ENCODE data around the gene CNOT9. TPM values are rescaled to one million over a fixed set of nuclear protein-coding genes. Genes with fewer than 3 reads are reported as not detected.

Gene CNOT9
- total RNA-seq, 2 donors from 2014 or later, result 20.3 to 26.2 TPM

DNA sequence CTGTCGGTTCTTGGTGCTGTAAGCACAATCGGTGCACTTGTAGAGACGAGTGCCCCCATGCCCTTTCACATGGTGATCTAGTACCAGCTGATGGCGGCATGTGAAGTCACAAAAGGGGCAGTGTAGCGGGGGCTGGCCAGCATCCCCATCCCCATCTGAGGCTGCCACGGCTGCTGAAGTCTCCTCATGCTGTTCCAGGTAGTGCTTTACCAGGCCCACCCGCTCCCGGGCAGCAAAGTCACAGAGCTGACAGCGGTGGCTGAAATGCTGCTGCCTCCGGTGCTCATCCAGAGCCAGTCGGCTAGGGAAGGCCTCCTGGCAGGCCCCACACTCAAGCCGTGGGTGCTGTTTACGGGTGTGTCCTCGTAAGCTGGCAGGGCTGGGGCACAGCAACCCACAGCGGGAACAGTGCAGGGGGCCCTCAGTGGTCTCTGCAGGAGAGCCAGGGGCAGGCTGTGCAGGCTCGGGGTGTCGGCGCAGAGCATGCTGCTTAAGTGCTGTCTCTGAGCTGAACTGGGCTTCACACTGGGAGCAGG lies 73.5 kb downstream of the CNOT9 start:
- no peaks in the 10 kb centered on the region for H3K9me3 ChIP-seq
- H3K36me3 ChIP-seq, result peaks cover 83% of the 10 kb centered on the region
- no peaks in the 10 kb centered on the region for H3K27me3 ChIP-seq
- no peaks in the 10 kb centered on the region for H3K4me1 ChIP-seq
- no peak overlapping the region for H3K27ac ChIP-seq
- no peak for DNase-seq (ENCODE audit: low spot score)
- no peak overlapping the region for H3K4me3 ChIP-seq
- TF ChIP-seq CTCF (IDR thresholded peaks at IDR 0.05), result no peak

- no peaks in the 10 kb centered on the region for H3K27me3 ChIP-seq
- H3K4me3 ChIP-seq, result no peak overlapping the region
- H3K36me3 ChIP-seq, result peaks cover 82% of the 10 kb centered on the region
- H3K9me3 ChIP-seq, result no peaks in the 10 kb centered on the region
- no peak for DNase-seq (ENCODE audit: low spot score)
- H3K27ac ChIP-seq, result no peak overlapping the region
- TF ChIP-seq CTCF (IDR thresholded peaks at IDR 0.05), result no peak
- H3K4me1 ChIP-seq, result no peaks in the 10 kb centered on the region
Observed at GRCh38 chr2:218642786-218643185, 74.1 kb downstream of the CNOT9 start.

DNA sequence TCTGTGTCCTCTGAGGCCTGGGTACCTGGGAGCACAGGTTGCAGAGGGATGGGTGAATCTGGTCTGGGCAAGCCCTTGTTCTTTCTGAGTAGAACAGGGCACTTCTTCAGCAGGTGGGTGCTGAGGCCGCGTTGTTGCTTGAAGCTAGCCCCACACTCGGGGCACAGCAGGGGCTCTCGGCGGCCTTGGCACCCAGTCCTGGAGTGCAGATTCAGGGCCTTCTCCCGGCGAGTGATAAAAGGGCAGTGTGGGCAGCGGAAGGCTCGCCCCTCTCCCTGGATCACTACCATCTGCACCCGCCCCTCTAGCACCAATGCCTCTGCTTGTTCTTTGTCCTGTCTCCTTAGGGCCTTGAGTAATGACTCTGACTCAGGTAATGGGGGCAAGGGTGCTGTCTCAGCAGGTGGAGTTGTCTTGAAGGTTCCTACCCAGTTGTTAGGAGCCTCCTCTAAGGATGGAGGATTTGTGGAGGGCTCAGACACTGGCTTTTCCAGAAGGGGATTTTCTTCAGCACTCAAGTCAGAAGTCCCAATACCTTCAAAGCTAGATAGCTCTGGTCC lies 75.2 kb downstream of the CNOT9 start:
- Histone ChIP-seq H3K4me3 (no peak overlapping the region), H3K27ac (no peak overlapping the region), H3K36me3 (peaks cover 82% of the 10 kb centered on the region), H3K27me3 (no peaks in the 10 kb centered on the region), H3K9me3 (no peaks in the 10 kb centered on the region), H3K4me1 (no peaks in the 10 kb centered on the region)
- TF ChIP-seq CTCF (IDR thresholded peaks at IDR 0.05), result no peak
- no peak for DNase-seq (ENCODE audit: low spot score)

GRCh38 chr2:218644721-218645120 lies 76.1 kb downstream of the CNOT9 start:
- no peak overlapping the region for H3K4me3 ChIP-seq
- TF ChIP-seq CTCF (IDR thresholded peaks at IDR 0.05), result no peak
- H3K4me1 ChIP-seq, result no peaks in the 10 kb centered on the region
- DNase-seq (ENCODE audit: low spot score), result no peak
- H3K36me3 ChIP-seq, result peaks cover 82% of the 10 kb centered on the region
- H3K27me3 ChIP-seq, result no peaks in the 10 kb centered on the region
- no peaks in the 10 kb centered on the region for H3K9me3 ChIP-seq
- H3K27ac ChIP-seq, result no peak overlapping the region

- no peaks in the 10 kb centered on the region for H3K4me1 ChIP-seq
- no peak overlapping the region for H3K27ac ChIP-seq
- peaks cover 82% of the 10 kb centered on the region for H3K36me3 ChIP-seq
- DNase-seq (ENCODE audit: low spot score), result no peak
- TF ChIP-seq CTCF (IDR thresholded peaks at IDR 0.05), result no peak
- H3K27me3 ChIP-seq, result no peaks in the 10 kb centered on the region
- no peak overlapping the region for H3K4me3 ChIP-seq
- H3K9me3 ChIP-seq, result no peaks in the 10 kb centered on the region
Observed at GRCh38 chr2:218645126-218645525, 76.5 kb downstream of the CNOT9 start.

Other genes starting within 250 kb of the CNOT9 start
- not detected for gene CATIP, start 212.0 kb upstream of the CNOT9 start, total RNA-seq
- 10 to 100 TPM in 1 of 2 donors, 1 to 10 TPM in 1; 8.7 to 22.1 TPM for gene SLC11A1, start 186.6 kb upstream of the CNOT9 start, total RNA-seq
- gene CTDSP1, start 169.0 kb upstream of the CNOT9 start, total RNA-seq, result 10 to 100 TPM; 54.2 to 99.5 TPM
- gene VIL1, start 149.7 kb upstream of the CNOT9 start, total RNA-seq, result not detected
- gene USP37, start 488 bp upstream of the CNOT9 start, total RNA-seq, result 1 to 10 TPM; 5.2 to 5.3 TPM
- under 1 TPM; 0.51 to 0.70 TPM for gene PLCD4, start 39.1 kb downstream of the CNOT9 start, total RNA-seq
- gene ZNF142, start 90.8 kb downstream of the CNOT9 start, total RNA-seq, result 10 to 100 TPM; 13.6 to 17.9 TPM
- gene BCS1L, start 90.8 kb downstream of the CNOT9 start, total RNA-seq, result 10 to 100 TPM; 16.8 to 21.2 TPM
- gene RNF25, start 103.2 kb downstream of the CNOT9 start, total RNA-seq, result 10 to 100 TPM; 13.9 to 18.2 TPM
- gene STK36, start 103.2 kb downstream of the CNOT9 start, total RNA-seq, result 1 to 10 TPM; 6.0 to 8.5 TPM
- 1 to 10 TPM; 8.2 to 9.9 TPM for gene TTLL4, start 142.0 kb downstream of the CNOT9 start, total RNA-seq
- 10 to 100 TPM; 17.2 to 23.4 TPM for gene CYP27A1, start 213.3 kb downstream of the CNOT9 start, total RNA-seq